Neutrophil (primary cell): ENCODE results near the gene APCDD1L.
"Not testable (repeated sequence)": the region's sequence is repeated elsewhere in the genome, so short reads cannot be mapped to it uniquely, and the experiment has no call there.

Experiments
- H3K27ac ChIP-seq: fragments of 200-600 bp; sonication (generic); 2 replicates; pipeline ENCODE4 v1.5.1; 2016; ENCODE audit warnings: mild to moderate bottlenecking, moderate library complexity
- H3K27me3 ChIP-seq: fragments of 200-600 bp; sonication (generic); 2 replicates; pipeline ENCODE4 v1.6.0; 2016; ENCODE audit warnings: mild to moderate bottlenecking
- H3K36me3 ChIP-seq: fragments of 200-600 bp; sonication (generic); 2 replicates; pipeline ENCODE4 v1.5.1; 2017
- H3K4me1 ChIP-seq, 2 experiments: fragments of 200-600 bp in 1 of 2; sonication (generic) in 1 of 2; 1 replicate in 1 of 2; 2 replicates in 1 of 2; pipeline versions ENCODE4 v1.5.1 to v1.6.1; 2013 to 2016; ENCODE audit warnings: low read depth in 1 of 2, low read length in 1 of 2, mild to moderate bottlenecking in 1 of 2, moderate library complexity in 1 of 2; ENCODE audit not compliant: control insufficient read depth in 1 of 2, insufficient read depth in 1 of 2
- H3K4me3 ChIP-seq, 2 experiments: fragments of 200-600 bp in 1 of 2; sonication (generic) in 1 of 2; 1 replicate in 1 of 2; 2 replicates in 1 of 2; pipeline ENCODE4 v1.5.1; 2013 to 2016; ENCODE audit warnings: low read depth in 1 of 2, low read length in 1 of 2, mild to moderate bottlenecking in 1 of 2, moderate library complexity in 1 of 2
- H3K9me3 ChIP-seq: fragments of 200-600 bp; sonication (generic); 2 replicates; pipeline ENCODE4 v1.5.1; 2016
- TF ChIP-seq, protein P1 (sequence below): fragments of 200-600 bp; sonication (generic); IDR thresholded peaks from 2 replicates; pipeline ENCODE4 v1.5.1; 2016; ENCODE audit warnings: antibody characterized with exemption

The APCDD1L gene

DNA sequence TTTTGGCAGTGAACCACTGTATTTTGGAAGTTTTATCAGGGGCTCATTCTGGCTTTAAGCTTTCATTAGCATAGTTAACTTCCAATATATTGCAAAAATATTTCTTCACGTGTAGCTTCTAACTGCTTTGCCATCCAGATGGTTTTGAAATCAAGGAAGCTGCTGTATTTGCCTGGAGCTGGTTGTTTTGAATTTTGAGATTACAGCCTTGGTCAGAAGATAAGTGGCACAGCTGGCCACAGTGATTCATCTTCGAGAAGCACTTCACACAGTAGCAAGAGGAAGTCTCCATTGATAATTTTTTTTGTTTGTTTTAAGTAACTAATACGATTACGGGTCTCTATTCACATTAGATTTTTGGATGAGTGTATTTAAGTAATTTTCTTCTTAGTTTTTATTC, 3.8 kb downstream of the APCDD1L start:
- Histone ChIP-seq H3K4me1 (no peaks in the 10 kb centered on the region), H3K27me3 (peaks cover 63% of the 10 kb centered on the region), H3K9me3 (peaks cover 5% of the 10 kb centered on the region), H3K4me3 (no peak overlapping the region), H3K36me3 (no peaks in the 10 kb centered on the region), H3K27ac (no peak overlapping the region)
- TF ChIP-seq, protein P1, sequence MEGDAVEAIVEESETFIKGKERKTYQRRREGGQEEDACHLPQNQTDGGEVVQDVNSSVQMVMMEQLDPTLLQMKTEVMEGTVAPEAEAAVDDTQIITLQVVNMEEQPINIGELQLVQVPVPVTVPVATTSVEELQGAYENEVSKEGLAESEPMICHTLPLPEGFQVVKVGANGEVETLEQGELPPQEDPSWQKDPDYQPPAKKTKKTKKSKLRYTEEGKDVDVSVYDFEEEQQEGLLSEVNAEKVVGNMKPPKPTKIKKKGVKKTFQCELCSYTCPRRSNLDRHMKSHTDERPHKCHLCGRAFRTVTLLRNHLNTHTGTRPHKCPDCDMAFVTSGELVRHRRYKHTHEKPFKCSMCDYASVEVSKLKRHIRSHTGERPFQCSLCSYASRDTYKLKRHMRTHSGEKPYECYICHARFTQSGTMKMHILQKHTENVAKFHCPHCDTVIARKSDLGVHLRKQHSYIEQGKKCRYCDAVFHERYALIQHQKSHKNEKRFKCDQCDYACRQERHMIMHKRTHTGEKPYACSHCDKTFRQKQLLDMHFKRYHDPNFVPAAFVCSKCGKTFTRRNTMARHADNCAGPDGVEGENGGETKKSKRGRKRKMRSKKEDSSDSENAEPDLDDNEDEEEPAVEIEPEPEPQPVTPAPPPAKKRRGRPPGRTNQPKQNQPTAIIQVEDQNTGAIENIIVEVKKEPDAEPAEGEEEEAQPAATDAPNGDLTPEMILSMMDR, result no peak

DNA sequence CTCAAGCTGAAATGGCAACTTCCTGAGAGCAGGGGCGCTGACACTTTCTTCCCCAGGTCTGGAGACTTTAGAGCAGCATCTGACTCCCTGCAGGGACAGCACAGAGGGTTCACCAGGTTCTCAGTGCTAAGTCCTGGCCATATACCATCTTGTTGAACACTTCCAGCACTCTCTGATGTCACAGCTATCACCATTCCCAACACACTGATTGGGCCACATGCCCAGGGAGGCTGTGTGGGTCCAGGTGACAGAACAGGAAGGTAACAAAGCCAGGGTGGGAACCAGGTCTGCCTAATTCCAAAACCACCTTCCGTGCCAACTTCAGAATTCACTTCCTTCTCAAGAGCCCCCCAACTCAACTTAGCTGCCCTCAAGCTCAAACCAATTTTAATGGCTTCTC, 4.3 kb downstream of the APCDD1L start:
- H3K4me3 ChIP-seq, result no peak overlapping the region
- no peaks in the 10 kb centered on the region for H3K4me1 ChIP-seq
- no peak overlapping the region for H3K27ac ChIP-seq
- peaks cover 6% of the 10 kb centered on the region for H3K9me3 ChIP-seq
- TF ChIP-seq, protein P1, result no peak
- no peaks in the 10 kb centered on the region for H3K36me3 ChIP-seq
- H3K27me3 ChIP-seq, result peaks cover 59% of the 10 kb centered on the region

DNA sequence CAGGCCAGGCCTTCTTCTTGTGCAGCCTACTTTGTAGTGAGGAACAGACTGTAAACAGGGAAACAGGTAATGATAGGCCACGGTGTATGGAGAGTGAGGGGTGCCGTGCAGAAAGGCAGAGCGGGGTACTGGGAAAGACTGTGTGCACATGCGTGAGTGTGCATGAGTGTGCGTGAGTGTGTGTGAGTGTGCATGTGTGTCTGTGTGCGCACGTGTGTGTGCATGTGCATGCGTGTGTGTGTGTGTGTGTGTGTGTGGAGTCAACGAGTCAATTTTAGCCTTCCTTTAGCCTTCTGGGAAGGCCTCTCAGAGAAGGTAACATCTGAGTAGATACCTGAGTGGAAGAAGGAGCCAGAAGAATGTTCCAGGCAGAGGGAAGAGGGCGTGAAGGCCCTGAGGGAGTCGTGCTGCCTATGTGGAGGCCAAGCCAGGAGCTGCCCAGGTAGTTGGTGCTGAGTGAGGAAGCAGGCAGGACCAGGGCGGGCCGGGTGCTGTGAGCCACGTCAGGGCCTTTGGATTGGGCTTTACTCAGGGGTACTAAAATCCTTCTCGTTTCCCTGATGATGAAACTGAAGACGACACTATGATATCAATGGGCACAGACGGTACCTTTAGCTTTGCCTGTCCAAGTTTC, 6.3 kb downstream of the APCDD1L start:
- Histone ChIP-seq H3K36me3 (no peaks in the 10 kb centered on the region), H3K4me1 (no peaks in the 10 kb centered on the region), H3K9me3 (peaks cover 11% of the 10 kb centered on the region), H3K4me3 (no peak overlapping the region), H3K27ac (no peak overlapping the region), H3K27me3 (peaks cover 38% of the 10 kb centered on the region)
- TF ChIP-seq, protein P1, result no peak

DNA sequence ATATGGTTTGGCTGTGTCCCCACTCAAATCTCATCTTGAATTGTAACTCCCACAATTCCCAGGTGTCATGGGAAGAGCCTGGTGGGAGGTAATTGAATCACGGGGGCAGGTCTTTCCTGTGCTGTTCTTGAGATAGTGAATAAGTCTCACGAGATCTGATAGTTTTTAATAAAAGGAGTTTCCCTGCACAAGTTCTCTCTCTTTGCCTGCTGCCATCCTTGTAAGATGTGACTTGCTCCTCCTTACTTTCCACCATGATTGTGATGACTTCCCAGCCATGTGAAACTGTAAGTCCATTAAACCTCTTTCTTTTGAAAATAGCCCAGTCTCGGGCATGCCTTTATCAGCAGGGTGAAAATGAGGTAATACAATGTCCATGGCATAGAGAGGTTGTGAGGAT, 8.2 kb downstream of the APCDD1L start:
- not testable (repeated sequence) for H3K36me3 ChIP-seq, H3K4me3 ChIP-seq, H3K27ac ChIP-seq, H3K4me1 ChIP-seq
- H3K9me3 ChIP-seq, result peaks cover 11% of the 10 kb centered on the region
- H3K27me3 ChIP-seq, result peaks cover 19% of the 10 kb centered on the region

DNA sequence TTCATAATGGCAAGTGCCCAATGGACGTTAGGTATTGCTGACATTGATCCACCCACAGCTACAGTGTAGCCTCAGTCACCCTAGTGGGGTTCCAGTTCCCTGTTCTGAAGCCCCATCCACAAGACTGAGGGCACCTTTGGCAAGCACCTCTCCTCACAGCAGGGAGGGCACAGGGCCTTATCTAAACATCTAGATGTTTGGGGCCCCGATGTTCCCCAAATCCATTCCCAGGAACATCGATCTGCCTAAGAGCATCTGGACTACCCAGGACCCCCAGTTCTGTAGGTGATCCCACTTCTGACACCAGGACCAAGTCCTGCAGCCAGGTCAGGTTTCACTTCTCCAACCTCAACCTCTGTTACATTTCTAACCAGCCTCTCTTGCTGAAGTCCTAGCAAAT, 10.6 kb downstream of the APCDD1L start:
- no peak overlapping the region for H3K27ac ChIP-seq
- no peaks in the 10 kb centered on the region for H3K36me3 ChIP-seq
- peaks cover 11% of the 10 kb centered on the region for H3K9me3 ChIP-seq
- no peaks in the 10 kb centered on the region for H3K27me3 ChIP-seq
- H3K4me1 ChIP-seq, result no peaks in the 10 kb centered on the region
- TF ChIP-seq, protein P1, result no peak
- H3K4me3 ChIP-seq, result no peak overlapping the region

DNA sequence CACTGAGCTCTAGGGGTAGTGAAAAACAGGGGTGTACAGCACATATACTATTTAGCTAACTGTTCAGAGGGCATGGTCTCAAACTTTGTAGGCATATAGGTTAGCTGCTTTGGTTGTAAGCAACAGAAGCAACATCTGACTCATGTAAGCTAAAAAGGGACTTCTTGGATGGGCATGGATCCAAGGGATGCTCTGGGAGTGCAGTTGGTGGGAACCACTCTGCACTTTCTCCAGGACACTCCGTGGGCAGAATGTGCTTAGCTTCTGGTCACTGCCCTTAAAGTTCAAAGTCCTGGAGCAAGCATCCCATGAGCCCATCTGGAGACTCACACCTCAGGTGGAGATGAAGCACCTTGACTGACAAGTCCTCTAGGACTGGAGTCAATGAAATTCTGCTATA, 11.5 kb downstream of the APCDD1L start:
- no peak overlapping the region for H3K4me3 ChIP-seq
- peaks cover 7% of the 10 kb centered on the region for H3K27me3 ChIP-seq
- H3K27ac ChIP-seq, result no peak overlapping the region
- no peaks in the 10 kb centered on the region for H3K4me1 ChIP-seq
- peaks cover 11% of the 10 kb centered on the region for H3K9me3 ChIP-seq
- TF ChIP-seq, protein P1, result no peak
- no peaks in the 10 kb centered on the region for H3K36me3 ChIP-seq
